Natural killer cell (primary cell): Measurements from ENCODE around the gene MISP. TPM values are rescaled to one million over a fixed set of nuclear protein-coding genes. Genes with fewer than 3 reads are reported as not detected.

ENCODE experiments used
- ATAC-seq, 3 donors: fragments of 150-1000 bp in 2 of 3; fragments of 200-7000 bp in 1 of 3; cut with Tn5 transposase; 1 replicate in 1 of 3; 2 replicates in 2 of 3; pipeline ENCODE4 v1.10.0; 2021; ENCODE audit warnings: mild to moderate bottlenecking in 2 of 3, moderate library complexity in 2 of 3
- DNase-seq, 2 donors: peaks; one replicate each; pipeline versions ENCODE4 v3.0.0 to v3.0.0-alpha.2; 2013 to 2021; ENCODE audit warnings: mixed read lengths in 1 of 2
- H3K27ac ChIP-seq: one replicate; pipeline ENCODE4 v1.5.1; 2013; ENCODE audit warnings: mild to moderate bottlenecking, low read length
- H3K27me3 ChIP-seq: one replicate; pipeline ENCODE4 v1.6.1; 2013; ENCODE audit warnings: low read length; ENCODE audit not compliant: control insufficient read depth, insufficient read depth
- H3K36me3 ChIP-seq: one replicate; pipeline ENCODE4 v1.6.1; 2013; ENCODE audit warnings: low read length; ENCODE audit not compliant: control insufficient read depth, insufficient read depth
- H3K4me1 ChIP-seq: one replicate; pipeline ENCODE4 v1.6.1; 2013; ENCODE audit warnings: low read length; ENCODE audit not compliant: control insufficient read depth, insufficient read depth
- H3K4me3 ChIP-seq: one replicate; pipeline ENCODE4 v1.5.1; 2013; ENCODE audit warnings: low read length
- H3K9me3 ChIP-seq: one replicate; pipeline ENCODE4 v1.6.1; 2013; ENCODE audit warnings: low read length; ENCODE audit not compliant: control insufficient read depth, insufficient read depth
- H3K27ac Mint-ChIP-seq, 2 donors: one replicate each; pipeline ENCODE4 v1.8.0; 2022; ENCODE audit warnings: mild to moderate bottlenecking in 2 of 2, mixed read lengths in 2 of 2, moderate library complexity in 1 of 2
- H3K27me3 Mint-ChIP-seq, 2 donors: one replicate each; pipeline ENCODE4 v1.8.0; 2022; ENCODE audit warnings: low read depth in 2 of 2, mixed read lengths in 2 of 2
- H3K36me3 Mint-ChIP-seq: one replicate; pipeline ENCODE4 v1.8.0; 2022; ENCODE audit warnings: mixed read lengths
- H3K4me1 Mint-ChIP-seq, 2 donors: one replicate each; pipeline ENCODE4 v1.8.0; 2022; ENCODE audit warnings: mixed read lengths in 2 of 2
- H3K4me3 Mint-ChIP-seq: one replicate; pipeline ENCODE4 v1.8.0; 2022; ENCODE audit warnings: mild to moderate bottlenecking, moderate library complexity, mixed read lengths
- H3K9me3 Mint-ChIP-seq, 2 donors: one replicate each; pipeline ENCODE4 v1.8.0; 2022; ENCODE audit warnings: mixed read lengths in 2 of 2
- WGBS: methylation state at CpG from one replicate; pipeline ENCODE4 v1.1.7; 2013; ENCODE audit warnings: missing lambda C conversion rate; ENCODE audit not compliant: insufficient coverage; 5-methylcytosine and 5-hydroxymethylcytosine counted together
- intact Hi-C: fragments of 100-400 bp; cut with micrococcal nuclease; formaldehyde crosslinking; loops from one replicate; pipeline ENCODE4 v1.14.2; 2022
- total RNA-seq, 4 donors: library from RNA; stranded (reverse); fragments of 120-200 nt in 1 of 4; gene quantifications; one replicate each; pipeline versions ENCODE4 v1.2.3 to v1.2.4, GENCODE V29; 2013 to 2022
- TF ChIP-seq, protein P1 (sequence below): fragments of 200-600 bp; IDR thresholded peaks from one replicate; pipeline ENCODE4 v1.8.0; 2022; ENCODE audit warnings: antibody characterized with exemption

MISP gene
- total RNA-seq, 3 donors from 2014 or later (not counting 1 experiment from before 2014, with no cell fraction given): not detected

DNA sequence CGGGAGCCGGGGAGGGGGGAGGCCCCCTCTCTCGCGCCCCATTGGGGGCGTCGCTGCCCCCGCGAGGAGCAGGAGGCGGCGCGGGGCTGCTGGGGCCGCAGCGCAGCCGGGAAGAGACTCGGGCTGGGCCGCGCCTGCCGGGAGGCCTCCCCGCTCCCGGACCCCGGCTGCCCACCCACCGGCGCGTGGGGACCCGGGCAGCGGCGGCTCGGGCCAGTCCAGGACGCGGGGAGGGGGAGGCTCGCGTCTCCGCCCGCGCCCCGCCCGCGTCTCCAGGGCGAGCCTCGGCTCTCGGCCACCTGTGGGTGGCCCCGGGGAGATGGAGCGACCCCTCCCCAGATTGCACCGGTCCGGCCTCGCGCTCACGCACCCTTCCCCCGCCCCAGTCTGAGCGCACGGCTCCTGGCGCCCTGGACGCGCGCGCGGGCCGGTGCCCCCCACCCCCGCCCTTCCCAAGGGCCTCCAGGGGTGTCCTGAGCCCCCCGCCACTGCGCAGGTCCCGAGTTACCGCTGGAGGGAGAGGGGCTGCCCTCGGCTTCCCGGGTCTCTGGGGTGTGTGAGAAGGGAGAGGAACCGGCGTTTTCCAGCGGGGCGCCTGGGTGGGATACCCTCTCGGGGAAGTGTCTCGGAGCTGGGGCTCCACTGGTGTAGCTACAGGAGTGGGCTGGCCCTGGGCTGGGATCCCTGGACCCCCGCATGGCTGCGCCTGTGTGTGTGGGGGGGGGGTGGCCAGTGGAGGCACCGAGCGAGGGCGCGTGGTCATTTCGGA, 41.5 kb upstream of the MISP start:
- ATAC-seq (no peak), DNase-seq (no peak)
- H3K27ac Mint-ChIP-seq: no peak overlapping the region
- Histone ChIP-seq H3K4me3 (no peak overlapping the region), H3K4me1 (peaks cover 6% of the 10 kb centered on the region), H3K27me3 (peaks cover 12% of the 10 kb centered on the region), H3K27ac (no peak overlapping the region), H3K9me3 (no peaks in the 10 kb centered on the region), H3K36me3 (no peaks in the 10 kb centered on the region)
- intact Hi-C loops: no loop called here
- 8% methylated on average over 78 of the region's 78 CpGs for WGBS
- H3K4me3 Mint-ChIP-seq: no peak overlapping the region
- TF ChIP-seq, protein P1, sequence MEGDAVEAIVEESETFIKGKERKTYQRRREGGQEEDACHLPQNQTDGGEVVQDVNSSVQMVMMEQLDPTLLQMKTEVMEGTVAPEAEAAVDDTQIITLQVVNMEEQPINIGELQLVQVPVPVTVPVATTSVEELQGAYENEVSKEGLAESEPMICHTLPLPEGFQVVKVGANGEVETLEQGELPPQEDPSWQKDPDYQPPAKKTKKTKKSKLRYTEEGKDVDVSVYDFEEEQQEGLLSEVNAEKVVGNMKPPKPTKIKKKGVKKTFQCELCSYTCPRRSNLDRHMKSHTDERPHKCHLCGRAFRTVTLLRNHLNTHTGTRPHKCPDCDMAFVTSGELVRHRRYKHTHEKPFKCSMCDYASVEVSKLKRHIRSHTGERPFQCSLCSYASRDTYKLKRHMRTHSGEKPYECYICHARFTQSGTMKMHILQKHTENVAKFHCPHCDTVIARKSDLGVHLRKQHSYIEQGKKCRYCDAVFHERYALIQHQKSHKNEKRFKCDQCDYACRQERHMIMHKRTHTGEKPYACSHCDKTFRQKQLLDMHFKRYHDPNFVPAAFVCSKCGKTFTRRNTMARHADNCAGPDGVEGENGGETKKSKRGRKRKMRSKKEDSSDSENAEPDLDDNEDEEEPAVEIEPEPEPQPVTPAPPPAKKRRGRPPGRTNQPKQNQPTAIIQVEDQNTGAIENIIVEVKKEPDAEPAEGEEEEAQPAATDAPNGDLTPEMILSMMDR: no peak
- H3K4me1 Mint-ChIP-seq: no peaks in the 10 kb centered on the region
- no peaks in the 10 kb centered on the region for H3K36me3 Mint-ChIP-seq
- peaks cover 9 to 12% of the 10 kb centered on the region in 2 donors for H3K27me3 Mint-ChIP-seq
- H3K9me3 Mint-ChIP-seq: no peaks in the 10 kb centered on the region

DNA sequence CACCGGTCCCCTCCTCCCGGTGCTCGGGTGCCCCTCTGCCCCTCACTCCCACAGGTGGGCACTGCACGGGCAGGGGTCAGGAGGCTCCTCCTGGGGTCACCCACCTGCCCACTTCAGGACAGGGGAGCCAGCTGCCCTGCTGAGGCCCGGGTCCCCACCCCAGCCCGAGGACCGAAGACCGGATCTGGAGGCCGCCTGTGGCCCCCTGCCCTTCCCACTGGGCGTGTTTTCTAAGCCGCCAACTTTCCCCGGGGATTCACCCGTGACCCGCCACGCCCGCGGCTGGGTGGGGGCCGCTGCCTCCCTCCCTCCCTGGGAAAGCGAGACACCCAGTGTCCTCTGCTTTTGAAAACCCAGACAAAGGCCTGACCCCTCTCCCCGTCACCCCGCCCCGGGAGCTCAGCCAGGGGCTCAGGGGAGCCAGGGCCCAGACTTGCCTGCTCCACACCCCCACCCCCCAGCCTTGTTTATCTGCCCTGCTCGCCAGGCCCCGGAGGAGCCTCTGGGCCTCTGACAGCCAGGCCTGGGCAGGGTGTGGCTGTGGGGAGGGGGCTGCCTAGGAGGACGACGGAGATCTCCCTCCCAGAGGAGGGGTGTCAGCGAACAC, 40.8 kb upstream of the MISP start:
- TF ChIP-seq, protein P1: no peak
- H3K27me3 Mint-ChIP-seq: peaks cover 9 to 12% of the 10 kb centered on the region in 2 donors
- Histone ChIP-seq H3K4me3 (no peak overlapping the region), H3K27ac (no peak overlapping the region), H3K27me3 (peaks cover 12% of the 10 kb centered on the region), H3K4me1 (peaks cover 3% of the 10 kb centered on the region), H3K9me3 (no peaks in the 10 kb centered on the region), H3K36me3 (no peaks in the 10 kb centered on the region)
- H3K4me1 Mint-ChIP-seq: no peaks in the 10 kb centered on the region
- WGBS: 55% methylated on average over 26 of the region's 27 CpGs
- DNase-seq: no peak
- H3K27ac Mint-ChIP-seq: no peak overlapping the region
- ATAC-seq: no peak
- intact Hi-C loops: no loop called here
- no peak overlapping the region for H3K4me3 Mint-ChIP-seq
- no peaks in the 10 kb centered on the region for H3K9me3 Mint-ChIP-seq
- H3K36me3 Mint-ChIP-seq: no peaks in the 10 kb centered on the region

DNA sequence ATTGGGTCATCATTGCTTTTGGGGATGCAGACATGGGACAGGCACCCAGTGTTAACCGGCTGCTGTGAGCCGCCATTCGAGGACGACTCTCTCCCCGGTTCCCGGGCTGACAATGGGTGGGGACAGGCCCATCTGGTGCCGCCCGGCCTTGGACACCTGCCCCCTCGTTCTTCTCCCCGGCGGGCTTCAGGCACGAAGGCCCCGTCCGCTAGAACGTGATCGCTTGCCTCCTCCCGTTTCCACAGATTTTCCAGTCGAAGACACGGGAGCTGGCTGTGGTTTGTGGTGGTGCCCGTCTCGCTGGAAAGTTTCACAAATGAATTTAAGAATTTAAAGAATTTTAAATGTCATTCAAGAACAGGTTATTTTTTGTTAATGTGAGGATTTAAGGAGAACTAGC, 40.1 kb upstream of the MISP start:
- Mint-ChIP-seq H3K27ac (no peak overlapping the region), H3K36me3 (no peaks in the 10 kb centered on the region), H3K4me3 (peak overlapping the region; percentile 17), H3K27me3 (peaks cover 14 to 18% of the 10 kb centered on the region in 2 donors), H3K4me1 (no peaks in the 10 kb centered on the region), H3K9me3 (peaks cover 0 to 3% of the 10 kb centered on the region in 2 donors)
- no peak overlapping the region for H3K4me3 ChIP-seq
- DNase-seq (no peak), ATAC-seq (no peak)
- 88% methylated on average over 21 of the region's 21 CpGs for WGBS
- peaks cover 7% of the 10 kb centered on the region for H3K9me3 ChIP-seq
- no peak overlapping the region for H3K27ac ChIP-seq
- H3K4me1 ChIP-seq: peaks cover 3% of the 10 kb centered on the region
- H3K36me3 ChIP-seq: no peaks in the 10 kb centered on the region
- TF ChIP-seq, protein P1: no peak
- intact Hi-C loops: no loop called here
- peaks cover 12% of the 10 kb centered on the region for H3K27me3 ChIP-seq
